Body of pancreas (tissue), 4 donors: ENCODE results near the gene PER2.

Experiments
- CTCF ChIP-seq, 7 experiments: fragments of 450-650 bp in 4 of 7; fragments of 200-600 bp in 3 of 7; sonication (generic) in 3 of 7; IDR thresholded peaks; one replicate each; pipeline ENCODE4 v1.5.1; 2016 to 2019; ENCODE audit warnings: antibody characterized with exemption in 7 of 7
- POLR2A ChIP-seq, 3 donors: fragments of 450-650 bp; IDR thresholded peaks; one replicate each; pipeline ENCODE4 v1.6.1; 2016; ENCODE audit warnings: antibody characterized with exemption in 3 of 3, mild to moderate bottlenecking in 2 of 3

- TF ChIP-seq CTCF (IDR thresholded peaks at IDR 0.05) = no peak
- no peak for TF ChIP-seq POLR2A (IDR thresholded peaks at IDR 0.05)
These were observed 15.7 kb upstream of the PER2 start for GRCh38 chr2:238304116-238304515.
